HepG2 (cell line): ENCODE results near the gene FAM181A. TPM values are rescaled to one million over a fixed set of nuclear protein-coding genes. Genes with fewer than 3 reads are reported as not detected.

ENCODE experiments used
- BORCS8-MEF2B ChIP-seq: sonication (generic); formaldehyde crosslinking; IDR thresholded peaks from 2 replicates; pipeline ENCODE4 v1.8.0; 2022; ENCODE audit warnings: mild to moderate bottlenecking, missing genetic modification reagents
- FOSL2 ChIP-seq: sonication (generic); formaldehyde crosslinking; IDR thresholded peaks from 2 replicates; pipeline ENCODE4 v1.4.0; 2020; ENCODE audit warnings: missing genetic modification reagents
- HBP1 ChIP-seq: IDR thresholded peaks from 2 replicates; pipeline ENCODE4 v1.6.1; 2016; ENCODE audit warnings: low read depth, control low read depth
- HOXA7 ChIP-seq: sonication (generic); formaldehyde crosslinking; IDR thresholded peaks from 2 replicates; pipeline ENCODE4 v1.8.1; 2022; ENCODE audit warnings: mild to moderate bottlenecking, missing genetic modification reagents, moderate library complexity
- MAX ChIP-seq: IDR thresholded peaks from 2 replicates; pipeline ENCODE4 v1.6.1; 2012; ENCODE audit warnings: inconsistent platforms
- REPIN1 ChIP-seq: sonication (generic); formaldehyde crosslinking; IDR thresholded peaks from 2 replicates; pipeline ENCODE4 v1.8.0; 2022; ENCODE audit warnings: missing genetic modification reagents, low read depth, mild to moderate bottlenecking, borderline replicate concordance
- SRSF4 ChIP-seq: fragments of 200-400 bp; formaldehyde crosslinking; IDR thresholded peaks from one replicate; pipeline ENCODE4 v1.6.1; 2018; ENCODE audit warnings: mild to moderate bottlenecking, low read depth, low read length, moderate library complexity; ENCODE audit not compliant: poor library complexity, severe bottlenecking
- ZBTB8A ChIP-seq: sonication (generic); formaldehyde crosslinking; IDR thresholded peaks from 2 replicates; pipeline ENCODE4 v1.4.0; 2020; ENCODE audit warnings: mild to moderate bottlenecking, low read depth, missing genetic modification reagents, borderline replicate concordance
- ZFP37 ChIP-seq: sonication (generic); formaldehyde crosslinking; IDR thresholded peaks from 2 replicates; pipeline ENCODE4 v1.4.0; 2020; ENCODE audit warnings: missing genetic modification reagents, borderline replicate concordance
- ZNF180 ChIP-seq: sonication (generic); formaldehyde crosslinking; IDR thresholded peaks from 2 replicates; pipeline ENCODE4 v1.4.0; 2020; ENCODE audit warnings: low read depth, missing genetic modification reagents, borderline replicate concordance
- ZNF33A ChIP-seq: sonication (generic); formaldehyde crosslinking; IDR thresholded peaks from 2 replicates; pipeline ENCODE4 v1.5.1; 2020; ENCODE audit warnings: missing genetic modification reagents, mild to moderate bottlenecking, moderate library complexity, borderline replicate concordance
- ZNF383 ChIP-seq: sonication (generic); formaldehyde crosslinking; IDR thresholded peaks from 2 replicates; pipeline ENCODE4 v1.4.0; 2020; ENCODE audit warnings: missing genetic modification reagents, mild to moderate bottlenecking, borderline replicate concordance
- ZNF563 ChIP-seq: sonication (generic); formaldehyde crosslinking; IDR thresholded peaks from 2 replicates; pipeline ENCODE4 v1.8.0; 2022; ENCODE audit warnings: mild to moderate bottlenecking, moderate library complexity, missing genetic modification reagents
- polyA plus RNA-seq, 8 experiments: library from polyadenylated mRNA; depleted of rRNA in 3 of 8; stranded (reverse) in 7 of 8; unstranded in 1 of 8; fragments of >200 nt; fragmentation: Illumina TruSeq in 4 of 8; extraction: Trizol in 4 of 8; gene quantifications; 2 replicates each; pipeline versions ENCODE4 v1.2.1 to v1.2.3, GENCODE V29; 2011 to 2016; ENCODE audit warnings: low read depth in 4 of 8, missing spikeins in 1 of 8, mixed read lengths in 1 of 8; ENCODE audit not compliant: insufficient read depth in 1 of 8
- total RNA-seq, 5 experiments: library from RNA; depleted of rRNA; stranded (reverse); fragments of >200 nt; fragmentation: Illumina TruSeq; extraction: Trizol; gene quantifications; 2 replicates each; pipeline ENCODE4 v1.2.3, GENCODE V29; 2016; ENCODE audit warnings: low read depth in 1 of 5

FAM181A gene
- total and polyA plus RNA-seq, 2 of the 13 experiments (the other 11 are each of a cell fraction or from before 2014, with no cell fraction given), result 1.1 to 1.5 TPM

DNA sequence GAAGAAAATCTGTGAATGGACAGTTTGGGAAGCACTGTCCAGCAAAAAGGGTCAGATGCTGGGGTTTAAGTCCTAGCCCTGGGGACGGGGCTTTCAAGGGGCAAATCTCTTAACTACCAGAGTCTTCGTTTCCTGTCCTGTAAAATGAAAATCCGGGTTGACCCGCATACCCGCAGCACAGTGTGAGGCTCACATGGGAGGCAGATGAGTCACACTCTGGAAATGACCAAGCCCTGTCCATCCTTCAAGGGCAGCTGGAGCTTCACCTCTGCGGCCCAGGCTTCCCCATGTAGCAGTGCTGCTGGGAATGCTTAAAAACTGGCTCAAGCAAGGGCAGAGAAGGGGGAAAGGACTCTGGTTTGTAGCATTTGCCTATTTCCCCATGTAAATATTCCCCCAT, 19.0 kb downstream of the FAM181A start (continued):
- no peak for TF ChIP-seq HBP1
- no peak for TF ChIP-seq SRSF4
- no peak for TF ChIP-seq ZNF33A (CRISPR knock-in tag)
- 0 out of 2 replicates have a peak, but pooled peaks have one; percentile 18 for TF ChIP-seq MAX
- no peak for TF ChIP-seq ZNF180 (CRISPR knock-in tag)
- no peak for TF ChIP-seq ZBTB8A
- no peak for TF ChIP-seq ZFP37 (CRISPR knock-in tag)
- TF ChIP-seq BORCS8-MEF2B (CRISPR knock-in tag), result no peak
- TF ChIP-seq ZNF383 (CRISPR knock-in tag), result no peak
- TF ChIP-seq ZNF563, result no peak
- TF ChIP-seq REPIN1 (CRISPR knock-in tag), result no peak
- no peak for TF ChIP-seq HOXA7
- TF ChIP-seq FOSL2, result peak; percentile 88
